ENCODE data around the gene ERCC3. TPM values are rescaled to one million over a fixed set of nuclear protein-coding genes. Genes with fewer than 3 reads are reported as not detected.

The ERCC3 gene
- total and polyA plus RNA-seq, 5 donors from 2014 or later: 21.3 to 50.2 (median 25.4) TPM

DNA sequence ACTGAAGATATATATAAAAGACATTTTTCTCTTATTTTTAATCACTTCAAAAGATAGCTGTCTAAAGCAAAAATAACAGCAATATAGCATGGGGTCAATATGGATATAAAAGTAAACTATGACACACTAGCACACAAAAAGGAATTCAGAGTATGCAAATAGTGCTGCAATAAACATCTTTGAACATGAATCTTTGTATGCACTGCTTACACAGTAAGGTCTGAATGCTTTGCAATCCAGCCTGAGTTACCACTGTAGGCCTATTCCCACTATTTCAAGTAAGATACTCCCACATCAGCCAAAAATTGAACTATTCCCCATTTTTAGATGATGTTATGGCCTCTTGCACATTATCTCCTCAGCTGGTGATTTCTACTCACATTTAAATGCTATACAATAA, 27.4 kb upstream of the ERCC3 start:
- Histone ChIP-seq H3K27me3 (ENCODE audit: control insufficient read depth, insufficient read depth, low read length) (no peaks in the 10 kb centered on the region), H3K4me3 (ENCODE audit: low read depth, low read length) (no peak overlapping the region), H3K9me3 (ENCODE audit: control insufficient read depth in 2 of 2, low read length in 2 of 2) (peaks cover 5 to 7% of the 10 kb centered on the region in 2 experiments), H3K36me3 (ENCODE audit: control insufficient read depth, insufficient read depth, low read length) (peaks cover 91% of the 10 kb centered on the region), H3K4me1 (ENCODE audit: control insufficient read depth, insufficient read depth, low read length, poor library complexity, severe bottlenecking) (no peaks in the 10 kb centered on the region), H3K27ac (ENCODE audit: insufficient read depth, low read length, poor library complexity, severe bottlenecking) (no peak overlapping the region)
- ATAC-seq (ENCODE audit: low read depth in 2 of 2) (no peak), DNase-seq (no peak)
- Mint-ChIP-seq H3K36me3 (peaks cover 54% of the 10 kb centered on the region), H3K27ac (no peak overlapping the region), H3K9me3 (peaks cover 0 to 8% (median 5%) of the 10 kb centered on the region in 7 donors), H3K4me3 (no peak overlapping the region), H3K4me1 (peaks cover 0 to 10% (median 2%) of the 10 kb centered on the region in 4 donors), H3K27me3 (no peaks in the 10 kb centered on the region)

DNA sequence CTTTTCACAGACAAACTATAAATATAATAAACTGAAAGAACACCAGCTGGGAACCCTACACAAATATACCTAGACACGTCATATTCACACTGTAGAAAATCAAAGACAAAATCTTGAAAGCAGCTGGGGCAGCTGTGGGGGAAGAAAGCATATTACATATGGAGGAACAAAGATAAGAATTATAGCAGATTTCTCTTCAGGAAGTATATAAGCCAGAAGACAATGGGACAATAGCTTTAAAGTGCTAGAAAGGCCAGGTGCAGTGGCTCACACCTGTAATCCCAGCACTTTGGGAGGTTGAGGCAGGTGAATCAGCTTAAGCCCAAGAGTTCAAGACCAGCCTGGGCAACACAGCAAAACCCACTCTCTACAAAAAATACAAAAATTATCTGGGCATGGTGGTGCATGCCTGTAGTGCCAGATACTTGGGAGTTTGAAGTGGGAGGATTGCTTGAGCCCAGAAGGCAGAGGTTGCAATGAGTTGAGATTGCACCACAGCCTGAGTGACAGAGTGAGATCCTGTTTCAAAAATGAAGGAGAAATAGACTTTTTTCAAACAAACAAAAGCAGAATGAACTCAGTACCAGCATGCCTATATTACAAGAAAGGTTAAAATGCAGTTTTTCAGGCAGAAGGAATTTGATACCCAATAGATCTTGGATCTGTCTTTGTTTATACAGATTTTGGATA, 26.8 kb upstream of the ERCC3 start:
- no peak for ATAC-seq (ENCODE audit: low read depth in 2 of 2)
- Mint-ChIP-seq H3K9me3 (peaks cover 0 to 8% (median 5%) of the 10 kb centered on the region in 7 donors), H3K4me3 (no peak overlapping the region), H3K4me1 (peaks cover 0 to 10% (median 2%) of the 10 kb centered on the region in 4 donors), H3K36me3 (peaks cover 54% of the 10 kb centered on the region), H3K27me3 (no peaks in the 10 kb centered on the region), H3K27ac (no peak overlapping the region)
- H3K4me3 ChIP-seq (ENCODE audit: low read depth, low read length): no peak overlapping the region
- no peak for DNase-seq
- H3K9me3 ChIP-seq (ENCODE audit: control insufficient read depth in 2 of 2, low read length in 2 of 2): peaks cover 5 to 7% of the 10 kb centered on the region in 2 experiments
- no peaks in the 10 kb centered on the region for H3K27me3 ChIP-seq (ENCODE audit: control insufficient read depth, insufficient read depth, low read length)
- H3K27ac ChIP-seq (ENCODE audit: insufficient read depth, low read length, poor library complexity, severe bottlenecking): no peak overlapping the region
- no peaks in the 10 kb centered on the region for H3K4me1 ChIP-seq (ENCODE audit: control insufficient read depth, insufficient read depth, low read length, poor library complexity, severe bottlenecking)
- H3K36me3 ChIP-seq (ENCODE audit: control insufficient read depth, insufficient read depth, low read length): peaks cover 90% of the 10 kb centered on the region

DNA sequence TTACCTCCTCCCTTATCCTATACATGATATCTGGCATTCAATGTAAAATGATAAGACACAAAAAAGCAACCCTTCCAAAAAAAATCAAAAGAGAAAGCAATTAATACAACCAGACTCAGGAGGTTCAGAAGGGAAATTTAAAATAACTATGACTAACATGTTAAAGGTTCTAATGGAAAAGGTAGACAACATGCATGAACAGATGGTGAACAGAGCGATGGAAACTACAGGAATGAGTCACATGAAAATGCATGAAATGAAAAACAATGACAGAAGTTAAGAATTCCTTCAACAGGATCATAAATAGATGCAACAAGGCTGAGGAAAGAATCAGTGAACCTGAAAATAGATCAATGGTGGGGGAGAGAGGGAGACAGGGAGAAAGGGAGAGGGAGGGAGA, 26.1 kb upstream of the ERCC3 start:
- H3K4me1 ChIP-seq (ENCODE audit: control insufficient read depth, insufficient read depth, low read length, poor library complexity, severe bottlenecking): no peaks in the 10 kb centered on the region
- peaks cover 89% of the 10 kb centered on the region for H3K36me3 ChIP-seq (ENCODE audit: control insufficient read depth, insufficient read depth, low read length)
- H3K9me3 ChIP-seq (ENCODE audit: control insufficient read depth in 2 of 2, low read length in 2 of 2): peaks cover 5 to 7% of the 10 kb centered on the region in 2 experiments
- H3K27me3 ChIP-seq (ENCODE audit: control insufficient read depth, insufficient read depth, low read length): no peaks in the 10 kb centered on the region
- no peaks in the 10 kb centered on the region for H3K27me3 Mint-ChIP-seq
- DNase-seq (no peak), ATAC-seq (ENCODE audit: low read depth in 2 of 2) (no peak)
- peak overlapping the region in 1 of 3 donors; percentile 79 for H3K27ac Mint-ChIP-seq
- no peak overlapping the region for H3K4me3 ChIP-seq (ENCODE audit: low read depth, low read length)
- H3K4me3 Mint-ChIP-seq: no peak overlapping the region
- H3K27ac ChIP-seq (ENCODE audit: insufficient read depth, low read length, poor library complexity, severe bottlenecking): no peak overlapping the region
- H3K4me1 Mint-ChIP-seq: peaks cover 0 to 10% (median 2%) of the 10 kb centered on the region in 4 donors
- H3K36me3 Mint-ChIP-seq: peaks cover 55% of the 10 kb centered on the region
- peaks cover 0 to 8% (median 5%) of the 10 kb centered on the region in 7 donors for H3K9me3 Mint-ChIP-seq

DNA sequence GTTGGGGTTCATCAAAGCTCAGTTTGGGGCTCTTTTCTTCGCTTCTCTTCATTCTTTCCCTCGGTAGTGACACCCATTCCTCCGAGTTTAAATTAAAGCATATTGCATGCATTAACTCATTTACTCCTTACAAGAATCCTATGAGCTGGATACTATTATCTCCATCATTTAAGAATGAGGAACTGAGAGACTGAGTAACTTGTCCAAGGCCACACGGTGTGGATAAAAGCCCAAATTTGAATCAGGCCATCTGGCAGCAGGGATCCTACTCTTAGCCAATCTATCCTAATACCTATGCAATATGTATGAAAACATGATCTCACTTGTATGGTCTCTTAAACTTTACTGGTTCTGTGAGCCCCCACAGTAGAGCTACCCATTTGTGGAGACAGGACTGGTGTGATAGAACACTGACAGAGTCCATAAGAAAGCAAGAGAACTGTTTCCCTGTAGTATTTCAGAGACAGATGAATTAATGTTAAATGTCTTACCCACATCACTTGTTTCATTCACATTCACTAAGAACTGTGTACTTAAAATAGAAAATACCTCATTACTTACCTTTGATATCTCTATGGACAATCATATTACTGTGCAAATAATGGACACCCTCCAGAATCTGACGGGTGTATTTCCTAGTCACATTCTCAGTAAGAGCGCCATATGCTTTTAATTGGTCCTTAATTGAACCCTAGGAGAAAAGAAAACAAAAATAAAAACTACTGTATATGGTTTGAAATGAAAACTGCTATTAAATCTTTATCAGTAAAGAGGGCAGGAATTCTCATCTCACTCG, 20.4 kb upstream of the ERCC3 start:
- Mint-ChIP-seq H3K27ac (peak overlapping the region in 1 of 3 donors; percentile 16), H3K9me3 (peaks cover 0 to 1% (median 0%) of the 10 kb centered on the region in 7 donors), H3K36me3 (peaks cover 60% of the 10 kb centered on the region), H3K27me3 (no peaks in the 10 kb centered on the region), H3K4me1 (peaks cover 0 to 4% (median under 1%) of the 10 kb centered on the region in 4 donors), H3K4me3 (no peak overlapping the region)
- Histone ChIP-seq H3K9me3 (ENCODE audit: control insufficient read depth in 2 of 2, low read length in 2 of 2) (no peaks in the 10 kb centered on the region), H3K4me3 (ENCODE audit: low read depth, low read length) (no peak overlapping the region), H3K4me1 (ENCODE audit: control insufficient read depth, insufficient read depth, low read length, poor library complexity, severe bottlenecking) (no peaks in the 10 kb centered on the region), H3K36me3 (ENCODE audit: control insufficient read depth, insufficient read depth, low read length) (peaks cover 84% of the 10 kb centered on the region), H3K27ac (ENCODE audit: insufficient read depth, low read length, poor library complexity, severe bottlenecking) (no peak overlapping the region), H3K27me3 (ENCODE audit: control insufficient read depth, insufficient read depth, low read length) (no peaks in the 10 kb centered on the region)
- no peak for ATAC-seq (ENCODE audit: low read depth in 2 of 2)
- DNase-seq: no peak

DNA sequence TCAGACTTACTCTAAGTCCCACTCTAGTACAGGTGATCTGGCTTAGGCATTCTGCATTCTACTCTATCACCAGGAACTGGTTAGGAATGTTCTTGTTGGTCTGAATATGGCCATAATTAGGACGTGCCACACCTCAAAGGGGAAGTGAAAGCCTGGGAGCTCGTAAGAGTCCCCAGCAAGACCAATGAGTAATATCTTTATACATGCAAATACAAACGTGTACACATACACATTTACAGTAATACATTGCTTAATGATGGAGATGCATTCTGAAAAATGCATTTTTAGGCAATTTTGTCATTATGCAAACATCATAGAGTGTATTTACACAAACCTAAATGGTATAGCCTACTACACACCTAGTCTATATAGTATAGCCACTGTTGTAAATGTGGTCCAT, 19.5 kb upstream of the ERCC3 start:
- Histone ChIP-seq H3K4me3 (ENCODE audit: low read depth, low read length) (no peak overlapping the region), H3K27ac (ENCODE audit: insufficient read depth, low read length, poor library complexity, severe bottlenecking) (no peak overlapping the region), H3K9me3 (ENCODE audit: control insufficient read depth in 2 of 2, low read length in 2 of 2) (no peaks in the 10 kb centered on the region), H3K36me3 (ENCODE audit: control insufficient read depth, insufficient read depth, low read length) (peaks cover 81% of the 10 kb centered on the region), H3K4me1 (ENCODE audit: control insufficient read depth, insufficient read depth, low read length, poor library complexity, severe bottlenecking) (no peaks in the 10 kb centered on the region), H3K27me3 (ENCODE audit: control insufficient read depth, insufficient read depth, low read length) (no peaks in the 10 kb centered on the region)
- Mint-ChIP-seq H3K4me3 (no peak overlapping the region), H3K27me3 (no peaks in the 10 kb centered on the region), H3K27ac (no peak overlapping the region), H3K4me1 (peaks cover 0 to 4% (median under 1%) of the 10 kb centered on the region in 4 donors), H3K36me3 (peaks cover 61% of the 10 kb centered on the region), H3K9me3 (no peaks in the 10 kb centered on the region)
- ATAC-seq (ENCODE audit: low read depth in 2 of 2): no peak
- no peak for DNase-seq

DNA sequence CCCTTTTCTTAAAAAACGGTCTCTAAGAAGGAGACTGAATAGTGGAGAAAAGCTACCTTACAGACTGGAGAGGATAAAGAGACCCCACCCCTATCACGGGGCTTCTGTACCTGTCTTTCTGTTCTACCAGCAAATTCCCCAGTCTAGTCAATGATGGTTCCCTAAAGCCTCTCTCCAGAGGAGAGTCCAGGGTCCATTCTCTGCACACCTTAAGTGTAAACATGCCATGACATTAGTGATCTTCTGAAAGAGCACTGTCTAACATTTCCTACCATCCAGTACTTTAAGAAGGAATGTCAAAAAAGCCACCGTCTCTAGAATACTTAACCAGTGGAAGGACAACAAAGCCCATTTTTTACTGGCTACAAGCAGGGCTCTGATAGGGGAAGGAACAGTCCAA, 17.0 kb upstream of the ERCC3 start:
- H3K27ac Mint-ChIP-seq: peak overlapping the region in 1 of 3 donors; percentile 26
- peaks cover 56% of the 10 kb centered on the region for H3K36me3 Mint-ChIP-seq
- ATAC-seq (ENCODE audit: low read depth in 2 of 2): no peak

DNA sequence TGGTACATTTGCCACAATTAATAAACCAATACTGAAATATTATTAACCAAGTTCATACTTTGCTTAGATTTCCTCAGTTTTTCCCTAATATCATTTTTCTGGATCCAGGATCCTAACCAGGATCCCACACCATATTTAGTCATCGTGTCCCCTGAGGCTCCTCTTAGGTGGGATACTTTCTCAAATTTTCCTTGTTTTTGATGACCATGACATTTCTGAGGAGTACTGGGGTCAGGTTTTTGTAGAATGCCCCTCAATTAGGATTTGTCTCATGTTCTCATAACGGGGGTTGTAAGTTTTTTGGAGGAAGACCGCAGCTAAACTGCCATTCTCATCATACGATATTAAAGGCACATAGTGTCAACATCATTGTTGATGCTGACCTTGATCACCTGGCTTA, 15.5 kb upstream of the ERCC3 start:
- Mint-ChIP-seq H3K9me3 (no peaks in the 10 kb centered on the region), H3K4me3 (no peak overlapping the region), H3K36me3 (peaks cover 46% of the 10 kb centered on the region), H3K27ac (no peak overlapping the region), H3K4me1 (peaks cover 0 to 2% (median 0%) of the 10 kb centered on the region in 4 donors), H3K27me3 (no peaks in the 10 kb centered on the region)
- Histone ChIP-seq H3K9me3 (ENCODE audit: control insufficient read depth in 2 of 2, low read length in 2 of 2) (no peaks in the 10 kb centered on the region), H3K36me3 (ENCODE audit: control insufficient read depth, insufficient read depth, low read length) (peaks cover 72% of the 10 kb centered on the region), H3K4me1 (ENCODE audit: control insufficient read depth, insufficient read depth, low read length, poor library complexity, severe bottlenecking) (no peaks in the 10 kb centered on the region), H3K27me3 (ENCODE audit: control insufficient read depth, insufficient read depth, low read length) (no peaks in the 10 kb centered on the region), H3K27ac (ENCODE audit: insufficient read depth, low read length, poor library complexity, severe bottlenecking) (no peak overlapping the region), H3K4me3 (ENCODE audit: low read depth, low read length) (no peak overlapping the region)
- no peak for ATAC-seq (ENCODE audit: low read depth in 2 of 2)
- no peak for DNase-seq

More for the DNA sequence above, 17.0 kb upstream of the ERCC3 start:
- no peaks in the 10 kb centered on the region for H3K4me1 ChIP-seq (ENCODE audit: control insufficient read depth, insufficient read depth, low read length, poor library complexity, severe bottlenecking)
- H3K9me3 Mint-ChIP-seq: no peaks in the 10 kb centered on the region
- H3K4me3 ChIP-seq (ENCODE audit: low read depth, low read length): no peak overlapping the region
- no peak overlapping the region for H3K4me3 Mint-ChIP-seq
- H3K27me3 ChIP-seq (ENCODE audit: control insufficient read depth, insufficient read depth, low read length): no peaks in the 10 kb centered on the region
- H3K27me3 Mint-ChIP-seq: no peaks in the 10 kb centered on the region
- no peak for DNase-seq
- peaks cover 81% of the 10 kb centered on the region for H3K36me3 ChIP-seq (ENCODE audit: control insufficient read depth, insufficient read depth, low read length)
- H3K9me3 ChIP-seq (ENCODE audit: control insufficient read depth in 2 of 2, low read length in 2 of 2): no peaks in the 10 kb centered on the region
- no peak overlapping the region for H3K27ac ChIP-seq (ENCODE audit: insufficient read depth, low read length, poor library complexity, severe bottlenecking)
- H3K4me1 Mint-ChIP-seq: peaks cover 0 to 2% (median 0%) of the 10 kb centered on the region in 4 donors
